ENCODE results near the gene CMC2.

The CMC2 gene

DNA sequence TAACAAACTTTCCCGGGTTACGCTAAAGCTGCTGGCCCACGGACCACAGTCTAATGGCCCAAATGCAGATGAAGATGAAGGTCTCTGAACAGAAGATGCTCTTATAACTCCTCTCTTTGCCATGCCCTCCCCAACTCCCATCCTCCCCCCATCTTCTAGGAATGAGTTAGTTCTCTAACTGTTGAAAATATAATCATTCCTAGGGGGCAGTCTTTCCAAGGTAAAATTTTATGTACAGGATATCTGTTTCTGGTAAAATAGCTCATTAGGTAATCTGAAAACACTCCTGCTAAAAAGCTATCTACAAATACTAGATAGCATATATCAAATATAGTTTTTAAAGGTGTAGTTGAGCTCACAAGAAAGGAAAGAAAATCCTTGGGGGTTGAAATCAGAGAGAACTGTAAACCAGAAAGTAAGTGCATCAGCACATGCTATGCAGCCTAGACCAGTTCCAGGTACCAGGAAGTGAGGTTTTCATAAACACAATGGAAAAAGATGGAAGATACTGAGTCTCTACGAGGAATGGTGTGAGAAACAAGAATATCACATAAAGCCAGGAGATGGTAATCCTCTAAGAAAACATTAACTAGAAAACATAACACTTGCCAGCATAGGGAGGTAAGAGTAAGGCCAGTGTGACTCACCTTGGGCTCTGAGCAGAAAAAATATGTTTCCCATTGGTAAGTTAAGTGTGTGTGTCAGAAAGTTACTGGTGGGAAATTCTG, 38.1 kb downstream of the CMC2 start:
- TF ChIP-seq POLR2AphosphoS5 (IDR thresholded peaks at IDR 0.05; ENCODE audit: low read depth, low read length) (no peak), POLR2A (IDR thresholded peaks at IDR 0.05; ENCODE audit: low read depth, low read length) (no peak), TAF1 (IDR thresholded peaks at IDR 0.05; ENCODE audit: borderline replicate concordance, low read depth, low read length) (no peak)
- DNase-seq (ENCODE audit: insufficient read length) (no peak), FAIRE-seq (no peak)

- FAIRE-seq (no peak), DNase-seq (ENCODE audit: insufficient read length) (no peak)
- TF ChIP-seq TAF1 (IDR thresholded peaks at IDR 0.05; ENCODE audit: borderline replicate concordance, low read depth, low read length) (no peak), POLR2AphosphoS5 (IDR thresholded peaks at IDR 0.05; ENCODE audit: low read depth, low read length) (no peak), POLR2A (IDR thresholded peaks at IDR 0.05; ENCODE audit: low read depth, low read length) (no peak)
Measured at GRCh38 chr16:80966617-80967016, 40.1 kb downstream of the CMC2 start.

DNA sequence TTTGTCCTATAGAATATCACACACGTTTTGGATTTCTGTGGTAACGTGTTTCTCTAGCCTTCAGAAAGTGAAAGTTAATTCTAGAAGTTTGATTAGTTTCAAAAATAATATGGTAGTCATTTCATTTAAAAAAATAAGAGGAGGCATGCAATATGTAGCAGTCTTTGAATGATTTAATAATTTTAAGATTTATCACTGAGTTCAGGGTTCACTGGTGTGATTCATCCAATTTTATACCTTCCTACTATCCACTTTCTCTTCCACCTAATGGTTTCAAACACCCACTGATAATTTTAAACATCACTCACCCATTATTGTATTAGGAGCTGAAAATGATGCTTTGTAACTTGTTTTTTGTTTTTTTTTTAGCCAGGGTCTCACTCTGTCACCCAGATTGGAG, 42.3 kb downstream of the CMC2 start:
- TF ChIP-seq POLR2A (IDR thresholded peaks at IDR 0.05; ENCODE audit: low read depth, low read length) = no peak
- TF ChIP-seq POLR2AphosphoS5 (IDR thresholded peaks at IDR 0.05; ENCODE audit: low read depth, low read length) = no peak
- TF ChIP-seq TAF1 (IDR thresholded peaks at IDR 0.05; ENCODE audit: borderline replicate concordance, low read depth, low read length) = no peak
- DNase-seq (ENCODE audit: insufficient read length) (no peak), FAIRE-seq (no peak)

GRCh38 chr16:80962879-80963278, 43.8 kb downstream of the CMC2 start:
- TF ChIP-seq POLR2AphosphoS5 (IDR thresholded peaks at IDR 0.05; ENCODE audit: low read depth, low read length) (no peak), TAF1 (IDR thresholded peaks at IDR 0.05; ENCODE audit: borderline replicate concordance, low read depth, low read length) (no peak), POLR2A (IDR thresholded peaks at IDR 0.05; ENCODE audit: low read depth, low read length) (no peak)
- FAIRE-seq = no peak
- DNase-seq (ENCODE audit: insufficient read length) = no peak

DNA sequence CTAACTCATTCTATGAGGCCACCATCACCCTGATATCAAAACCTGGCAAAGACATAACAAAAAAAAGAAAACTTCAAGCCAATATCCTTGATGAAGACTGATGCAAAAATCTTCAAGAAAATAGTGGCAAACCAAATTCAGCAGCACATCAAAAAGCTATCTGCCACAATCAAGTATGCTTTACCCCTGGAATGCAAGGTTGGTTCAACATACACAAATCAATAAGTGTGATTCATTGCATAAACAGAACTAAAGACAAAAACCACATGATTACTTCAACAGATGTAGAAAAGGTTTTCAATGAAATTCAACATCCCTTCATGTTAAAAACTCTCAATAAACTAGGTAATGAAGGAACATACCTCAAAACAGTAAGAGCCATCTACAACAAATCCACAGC, 48.4 kb downstream of the CMC2 start:
- no peak for FAIRE-seq
- TF ChIP-seq POLR2AphosphoS5 (IDR thresholded peaks at IDR 0.05; ENCODE audit: low read depth, low read length) = no peak
- TF ChIP-seq TAF1 (IDR thresholded peaks at IDR 0.05; ENCODE audit: borderline replicate concordance, low read depth, low read length) = no peak
- no peak for TF ChIP-seq POLR2A (IDR thresholded peaks at IDR 0.05; ENCODE audit: low read depth, low read length)

GRCh38 chr16:80954985-80955384, 51.7 kb downstream of the CMC2 start:
- FAIRE-seq (no peak), DNase-seq (ENCODE audit: insufficient read length) (no peak)
- TF ChIP-seq TAF1 (IDR thresholded peaks at IDR 0.05; ENCODE audit: borderline replicate concordance, low read depth, low read length) = no peak
- no peak for TF ChIP-seq POLR2A (IDR thresholded peaks at IDR 0.05; ENCODE audit: low read depth, low read length)
- TF ChIP-seq POLR2AphosphoS5 (IDR thresholded peaks at IDR 0.05; ENCODE audit: low read depth, low read length) = no peak

More for the DNA sequence above, 48.4 kb downstream of the CMC2 start:
- DNase-seq (ENCODE audit: insufficient read length) = no peak

GRCh38 chr16:80948886-80949493, 57.7 kb downstream of the CMC2 start:
- DNase-seq (ENCODE audit: insufficient read length) (no peak), FAIRE-seq (no peak)
- TF ChIP-seq TAF1 (IDR thresholded peaks at IDR 0.05; ENCODE audit: borderline replicate concordance, low read depth, low read length) = no peak
- TF ChIP-seq POLR2AphosphoS5 (IDR thresholded peaks at IDR 0.05; ENCODE audit: low read depth, low read length) = no peak
- no peak for TF ChIP-seq POLR2A (IDR thresholded peaks at IDR 0.05; ENCODE audit: low read depth, low read length)

DNA sequence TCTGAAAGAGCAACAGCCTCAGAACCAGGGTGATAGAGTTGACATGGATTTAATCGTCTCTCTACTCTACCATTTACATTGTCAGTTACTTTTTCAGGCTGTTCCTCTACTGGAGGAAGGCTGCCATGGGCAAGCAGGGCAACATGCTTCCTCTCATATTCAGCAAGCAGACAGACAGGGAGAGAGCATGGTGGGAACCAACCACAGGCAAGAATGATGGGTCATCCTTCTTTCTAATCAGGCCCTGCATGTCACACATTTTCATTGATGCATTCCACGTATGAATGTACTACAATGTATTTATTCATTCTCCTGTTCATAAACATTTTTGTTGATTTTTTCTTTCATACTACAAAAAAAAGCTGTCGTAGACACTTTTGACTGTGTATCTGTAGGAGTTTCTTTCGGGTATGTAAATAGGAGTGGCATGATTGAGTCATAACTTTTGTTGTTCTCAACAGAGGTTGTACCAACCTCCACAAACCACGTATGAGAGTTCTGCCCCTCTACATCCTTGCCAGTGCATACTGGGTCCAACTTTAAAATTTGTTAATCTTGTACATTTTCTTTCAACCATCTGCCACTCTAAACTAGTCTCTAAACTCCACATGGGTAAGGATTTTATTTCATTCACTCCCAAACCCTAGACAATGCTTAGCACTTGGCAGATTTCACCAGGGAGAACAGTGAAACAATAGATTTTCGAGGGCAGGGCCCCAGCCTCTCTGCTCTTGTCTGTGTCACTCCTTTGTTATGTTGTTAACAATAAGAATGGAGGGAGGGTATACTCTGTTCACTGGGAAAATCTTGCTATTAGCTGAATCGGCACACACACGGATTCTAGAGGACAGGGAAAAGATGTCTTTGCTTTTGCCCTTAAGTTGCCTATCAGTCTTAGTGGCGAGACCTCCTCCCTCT, 58.7 kb downstream of the CMC2 start:
- TF ChIP-seq POLR2AphosphoS5 (IDR thresholded peaks at IDR 0.05; ENCODE audit: low read depth, low read length) (no peak), POLR2A (IDR thresholded peaks at IDR 0.05; ENCODE audit: low read depth, low read length) (no peak), TAF1 (IDR thresholded peaks at IDR 0.05; ENCODE audit: borderline replicate concordance, low read depth, low read length) (no peak)
- no peak for DNase-seq (ENCODE audit: insufficient read length)
- FAIRE-seq = no peak

- DNase-seq (ENCODE audit: insufficient read length) (no peak), FAIRE-seq (no peak)
- TF ChIP-seq POLR2AphosphoS5 (IDR thresholded peaks at IDR 0.05; ENCODE audit: low read depth, low read length) (no peak), TAF1 (IDR thresholded peaks at IDR 0.05; ENCODE audit: borderline replicate concordance, low read depth, low read length) (no peak), POLR2A (IDR thresholded peaks at IDR 0.05; ENCODE audit: low read depth, low read length) (no peak)
Measured at GRCh38 chr16:80947239-80947638, 59.4 kb downstream of the CMC2 start.

DNA sequence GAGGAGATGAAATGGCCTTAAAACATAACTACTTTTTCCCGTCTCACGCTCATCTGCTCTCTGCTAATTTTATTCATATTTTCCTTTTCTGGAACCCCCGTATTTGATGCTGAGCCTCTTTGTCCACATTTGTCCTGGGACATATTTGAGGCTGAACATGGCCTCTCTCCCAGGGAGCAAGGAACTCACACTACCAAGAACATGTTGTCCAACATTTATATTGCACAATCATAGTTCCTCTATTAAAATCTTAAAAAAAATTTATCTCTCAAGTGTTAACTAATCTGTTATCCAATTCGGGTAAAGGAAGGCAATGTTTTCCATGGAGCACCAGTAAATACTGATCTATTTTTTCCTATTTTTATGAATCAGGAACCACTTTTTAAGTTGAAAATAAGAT, 60.2 kb downstream of the CMC2 start:
- TF ChIP-seq TAF1 (IDR thresholded peaks at IDR 0.05; ENCODE audit: borderline replicate concordance, low read depth, low read length) (no peak), POLR2A (IDR thresholded peaks at IDR 0.05; ENCODE audit: low read depth, low read length) (no peak), POLR2AphosphoS5 (IDR thresholded peaks at IDR 0.05; ENCODE audit: low read depth, low read length) (no peak)
- FAIRE-seq = no peak

GRCh38 chr16:80940069-80940856, 66.4 kb downstream of the CMC2 start:
- DNase-seq (ENCODE audit: insufficient read length) (no peak), FAIRE-seq (no peak)
- TF ChIP-seq POLR2A (IDR thresholded peaks at IDR 0.05; ENCODE audit: low read depth, low read length) (no peak), TAF1 (IDR thresholded peaks at IDR 0.05; ENCODE audit: borderline replicate concordance, low read depth, low read length) (no peak), POLR2AphosphoS5 (IDR thresholded peaks at IDR 0.05; ENCODE audit: low read depth, low read length) (no peak)

More for the DNA sequence above, 60.2 kb downstream of the CMC2 start:
- no peak for DNase-seq (ENCODE audit: insufficient read length)
